ENCODE data around the gene CAMTA1.

CAMTA1 gene

DNA sequence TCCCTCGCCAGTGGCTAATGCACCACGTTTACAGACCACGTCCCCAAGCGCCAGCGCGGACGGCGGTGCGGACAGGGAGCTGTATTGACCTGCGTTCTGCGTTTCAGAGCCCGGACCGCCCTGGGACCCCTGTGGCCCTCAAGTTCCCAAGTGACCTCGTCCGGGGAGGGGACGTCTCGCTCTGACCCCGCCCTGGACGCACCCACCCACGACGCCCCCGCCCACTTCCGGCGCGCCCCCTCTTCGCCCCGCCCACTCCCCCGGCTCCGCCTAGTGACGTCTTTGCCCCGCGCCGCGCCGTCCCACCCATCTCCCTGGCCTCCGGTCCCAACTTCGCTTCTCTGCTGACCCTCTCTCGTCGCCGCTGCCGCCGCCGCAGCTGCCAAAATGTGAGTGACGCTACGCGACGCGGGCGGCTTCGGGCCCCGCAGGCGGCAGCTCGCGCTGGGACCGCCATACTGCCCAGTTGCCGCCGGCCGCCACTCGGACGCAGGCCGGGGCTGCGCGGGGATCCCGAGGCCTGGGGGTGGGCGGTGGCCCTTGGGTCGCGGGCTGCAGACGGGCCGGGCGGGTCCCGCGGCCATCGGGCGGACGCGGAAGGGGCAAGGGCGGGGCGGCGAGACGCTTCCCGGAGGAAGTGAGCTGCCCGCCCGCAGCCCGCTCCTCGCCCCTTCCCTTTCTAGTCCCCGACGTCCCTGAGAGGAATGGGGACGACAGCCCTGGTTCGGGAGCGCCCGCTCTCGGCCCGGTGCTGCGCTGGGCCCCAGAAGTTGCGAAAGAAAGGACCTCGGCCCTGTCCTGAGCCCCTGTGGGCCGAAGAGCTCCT lies 986.0 kb downstream of the CAMTA1 start, which contains the start of gene VAMP3:
TSS of gene VAMP3 (plus strand) at position 300 of the 826 bp plus-strand sequence. CDS start at position 388, 88 bp downstream.
- Histone ChIP-seq H3K4me3 (ENCODE audit: low read depth in 1 of 2, low read length in 2 of 2) (peak within 1 kb of the TSS; percentile 84 to 87; a peak in 3 of 4 replicates), H3K79me2 (ENCODE audit: insufficient read depth, low read length) (peaks cover 31% of the 10 kb centered on the region), H4K20me1 (ENCODE audit: insufficient read depth, low read length) (peaks cover 2% of the 10 kb centered on the region; the same call in 1 of the 2 replicates), H3K4me2 (ENCODE audit: insufficient read depth, low read length) (peak within 1 kb of the TSS; percentile 79), H3K4me1 (ENCODE audit: insufficient read depth, low read length) (peaks cover 20% of the 10 kb centered on the region), H3K9ac (ENCODE audit: low read depth, low read length) (peak within 1 kb of the TSS; percentile 90), H3K36me3 (ENCODE audit: insufficient read depth, low read length) (peaks cover 17% of the 10 kb centered on the region), H3K27me3 (ENCODE audit: insufficient read depth, low read length, poor library complexity) (no peaks in the 10 kb centered on the region), H3K27ac (ENCODE audit: low read length) (peak within 1 kb of the TSS; percentile 53), H2AFZ (ENCODE audit: low read depth, low read length) (peak within 1 kb of the TSS; percentile 99), H3K9me3 (ENCODE audit: insufficient read depth, low read length, severe bottlenecking) (no peaks in the 10 kb centered on the region)
- peak; percentile 86 for ATAC-seq (ENCODE audit: insufficient read depth, low read depth)
- peak; percentile 75 for DNase-seq
- TF ChIP-seq EZH2 (IDR thresholded peaks at IDR 0.05; ENCODE audit: borderline replicate concordance, low read depth, low read length, severe bottlenecking), result no peak
- TF ChIP-seq, protein P1, sequence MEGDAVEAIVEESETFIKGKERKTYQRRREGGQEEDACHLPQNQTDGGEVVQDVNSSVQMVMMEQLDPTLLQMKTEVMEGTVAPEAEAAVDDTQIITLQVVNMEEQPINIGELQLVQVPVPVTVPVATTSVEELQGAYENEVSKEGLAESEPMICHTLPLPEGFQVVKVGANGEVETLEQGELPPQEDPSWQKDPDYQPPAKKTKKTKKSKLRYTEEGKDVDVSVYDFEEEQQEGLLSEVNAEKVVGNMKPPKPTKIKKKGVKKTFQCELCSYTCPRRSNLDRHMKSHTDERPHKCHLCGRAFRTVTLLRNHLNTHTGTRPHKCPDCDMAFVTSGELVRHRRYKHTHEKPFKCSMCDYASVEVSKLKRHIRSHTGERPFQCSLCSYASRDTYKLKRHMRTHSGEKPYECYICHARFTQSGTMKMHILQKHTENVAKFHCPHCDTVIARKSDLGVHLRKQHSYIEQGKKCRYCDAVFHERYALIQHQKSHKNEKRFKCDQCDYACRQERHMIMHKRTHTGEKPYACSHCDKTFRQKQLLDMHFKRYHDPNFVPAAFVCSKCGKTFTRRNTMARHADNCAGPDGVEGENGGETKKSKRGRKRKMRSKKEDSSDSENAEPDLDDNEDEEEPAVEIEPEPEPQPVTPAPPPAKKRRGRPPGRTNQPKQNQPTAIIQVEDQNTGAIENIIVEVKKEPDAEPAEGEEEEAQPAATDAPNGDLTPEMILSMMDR (IDR thresholded peaks at IDR 0.05; ENCODE audit: borderline replicate concordance, extremely low read depth, low read length, poor library complexity, severe bottlenecking), result no peak

- ATAC-seq (ENCODE audit: insufficient read depth, low read depth), result no peak; the same call in 2 of the 3 replicates
- Histone ChIP-seq H2AFZ (ENCODE audit: low read depth, low read length) (peak overlapping the region; percentile 91), H3K27ac (ENCODE audit: low read length) (peak overlapping the region; percentile 53)
Observed at GRCh38 chr1:7771823-7772299, 986.6 kb downstream of the CAMTA1 start.

GRCh38 chr1:7777591-7777990 lies 992.3 kb downstream of the CAMTA1 start:
- H3K9ac ChIP-seq (ENCODE audit: low read depth, low read length), result no peak overlapping the region
- no peak overlapping the region for H3K4me2 ChIP-seq (ENCODE audit: insufficient read depth, low read length)
- H3K27ac ChIP-seq (ENCODE audit: low read length), result no peak overlapping the region
- peaks cover 5% of the 10 kb centered on the region for H3K4me1 ChIP-seq (ENCODE audit: insufficient read depth, low read length)
- peaks cover 66% of the 10 kb centered on the region for H3K36me3 ChIP-seq (ENCODE audit: insufficient read depth, low read length)
- DNase-seq (no peak), ATAC-seq (ENCODE audit: insufficient read depth, low read depth) (no peak)
- H4K20me1 ChIP-seq (ENCODE audit: insufficient read depth, low read length), result no peaks in the 10 kb centered on the region; the same call in 1 of the 2 replicates
- H3K4me3 ChIP-seq (ENCODE audit: low read depth in 1 of 2, low read length in 2 of 2), result no peak overlapping the region
- peaks cover 18% of the 10 kb centered on the region for H3K79me2 ChIP-seq (ENCODE audit: insufficient read depth, low read length)
- H3K9me3 ChIP-seq (ENCODE audit: insufficient read depth, low read length, severe bottlenecking), result no peaks in the 10 kb centered on the region
- H2AFZ ChIP-seq (ENCODE audit: low read depth, low read length), result no peak overlapping the region
- TF ChIP-seq EZH2 (IDR thresholded peaks at IDR 0.05; ENCODE audit: borderline replicate concordance, low read depth, low read length, severe bottlenecking), result no peak
- TF ChIP-seq, protein P1 (IDR thresholded peaks at IDR 0.05; ENCODE audit: borderline replicate concordance, extremely low read depth, low read length, poor library complexity, severe bottlenecking), result no peak
- H3K27me3 ChIP-seq (ENCODE audit: insufficient read depth, low read length, poor library complexity), result no peaks in the 10 kb centered on the region

More at GRCh38 chr1:7771823-7772299, 986.6 kb downstream of the CAMTA1 start:
- Histone ChIP-seq H3K9ac (ENCODE audit: low read depth, low read length) (peak overlapping the region; percentile 90), H3K27me3 (ENCODE audit: insufficient read depth, low read length, poor library complexity) (no peaks in the 10 kb centered on the region), H3K9me3 (ENCODE audit: insufficient read depth, low read length, severe bottlenecking) (no peaks in the 10 kb centered on the region), H3K79me2 (ENCODE audit: insufficient read depth, low read length) (peaks cover 31% of the 10 kb centered on the region), H3K4me1 (ENCODE audit: insufficient read depth, low read length) (peaks cover 20% of the 10 kb centered on the region), H4K20me1 (ENCODE audit: insufficient read depth, low read length) (peaks cover 2% of the 10 kb centered on the region; the same call in 1 of the 2 replicates), H3K4me2 (ENCODE audit: insufficient read depth, low read length) (peak overlapping the region; percentile 79), H3K36me3 (ENCODE audit: insufficient read depth, low read length) (peaks cover 23% of the 10 kb centered on the region), H3K4me3 (ENCODE audit: low read depth in 1 of 2, low read length in 2 of 2) (peak overlapping the region; percentile 84 to 87; a peak in 3 of 4 replicates)
- no peak for DNase-seq
- TF ChIP-seq EZH2 (IDR thresholded peaks at IDR 0.05; ENCODE audit: borderline replicate concordance, low read depth, low read length, severe bottlenecking), result no peak
- TF ChIP-seq, protein P1 (IDR thresholded peaks at IDR 0.05; ENCODE audit: borderline replicate concordance, extremely low read depth, low read length, poor library complexity, severe bottlenecking), result no peak

Measured in DND-41 (cell line).